Stimulated activated memory B cell treated with anti-CD40 and anti-IgM and Interleukin-4, amounts not matched to agents 10 μg/mL and 1 μg/mL and 100 μg/mL, for 72 hours (primary cell): ENCODE data around the gene SEPTIN5.

Source experiments
- ATAC-seq: fragments of 150-1000 bp; cut with Tn5 transposase; 2 replicates; pipeline ENCODE4 v1.10.0; 2021
- H3K27ac Mint-ChIP-seq: one replicate; pipeline ENCODE4 v1.8.0; 2022; ENCODE audit warnings: mild to moderate bottlenecking, mixed read lengths
- H3K27me3 Mint-ChIP-seq: one replicate; pipeline ENCODE4 v1.8.0; 2022; ENCODE audit warnings: mixed read lengths
- H3K36me3 Mint-ChIP-seq: one replicate; pipeline ENCODE4 v1.8.0; 2022; ENCODE audit warnings: mixed read lengths
- H3K4me1 Mint-ChIP-seq: one replicate; pipeline ENCODE4 v1.8.0; 2022; ENCODE audit warnings: mixed read lengths
- H3K4me3 Mint-ChIP-seq: one replicate; pipeline ENCODE4 v1.8.0; 2022; ENCODE audit warnings: mild to moderate bottlenecking, moderate library complexity, mixed read lengths
- H3K9me3 Mint-ChIP-seq: one replicate; pipeline ENCODE4 v1.8.0; 2022; ENCODE audit warnings: mixed read lengths

Gene SEPTIN5

DNA sequence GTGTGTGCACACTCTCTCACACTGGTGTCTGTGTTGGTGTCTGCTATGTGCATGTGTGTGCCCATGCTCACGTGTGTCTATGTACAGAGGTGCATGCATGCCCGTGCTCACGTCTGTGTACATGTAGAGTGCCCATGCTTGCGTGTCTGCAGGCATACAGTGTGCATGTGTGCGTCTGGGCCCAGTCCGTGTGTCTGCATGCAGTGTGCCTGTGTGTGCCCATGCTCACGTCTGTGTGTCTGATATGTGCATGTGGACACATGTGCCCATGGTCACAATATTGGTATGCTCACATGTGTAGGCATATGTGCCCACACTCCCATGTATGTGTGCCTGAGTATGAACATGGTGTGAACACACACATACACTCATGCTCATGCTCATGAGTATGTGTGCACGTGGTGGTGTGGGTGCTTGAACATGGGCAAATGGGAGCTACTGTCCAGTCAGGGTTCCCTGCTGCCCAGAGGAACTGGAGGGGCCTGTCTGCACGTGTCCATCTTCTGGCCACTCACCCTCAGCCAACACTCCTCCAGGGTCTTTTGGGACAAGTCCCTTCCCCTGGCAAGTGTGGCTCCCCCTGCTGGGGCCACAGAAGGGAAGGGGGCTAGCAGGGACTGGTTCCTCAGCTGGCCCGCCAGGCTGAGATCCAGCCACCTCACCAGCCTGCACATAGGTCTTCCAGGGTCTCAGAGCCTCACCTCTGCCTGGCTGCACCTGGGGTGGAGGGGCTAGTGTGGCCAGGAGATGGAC is 39.0 kb downstream of the SEPTIN5 start:
- Mint-ChIP-seq H3K4me1 (peaks cover 24% of the 10 kb centered on the region), H3K4me3 (no peak overlapping the region), H3K9me3 (no peaks in the 10 kb centered on the region), H3K27me3 (peaks cover 78% of the 10 kb centered on the region), H3K27ac (no peak overlapping the region), H3K36me3 (no peaks in the 10 kb centered on the region)
- ATAC-seq, result no peak

DNA sequence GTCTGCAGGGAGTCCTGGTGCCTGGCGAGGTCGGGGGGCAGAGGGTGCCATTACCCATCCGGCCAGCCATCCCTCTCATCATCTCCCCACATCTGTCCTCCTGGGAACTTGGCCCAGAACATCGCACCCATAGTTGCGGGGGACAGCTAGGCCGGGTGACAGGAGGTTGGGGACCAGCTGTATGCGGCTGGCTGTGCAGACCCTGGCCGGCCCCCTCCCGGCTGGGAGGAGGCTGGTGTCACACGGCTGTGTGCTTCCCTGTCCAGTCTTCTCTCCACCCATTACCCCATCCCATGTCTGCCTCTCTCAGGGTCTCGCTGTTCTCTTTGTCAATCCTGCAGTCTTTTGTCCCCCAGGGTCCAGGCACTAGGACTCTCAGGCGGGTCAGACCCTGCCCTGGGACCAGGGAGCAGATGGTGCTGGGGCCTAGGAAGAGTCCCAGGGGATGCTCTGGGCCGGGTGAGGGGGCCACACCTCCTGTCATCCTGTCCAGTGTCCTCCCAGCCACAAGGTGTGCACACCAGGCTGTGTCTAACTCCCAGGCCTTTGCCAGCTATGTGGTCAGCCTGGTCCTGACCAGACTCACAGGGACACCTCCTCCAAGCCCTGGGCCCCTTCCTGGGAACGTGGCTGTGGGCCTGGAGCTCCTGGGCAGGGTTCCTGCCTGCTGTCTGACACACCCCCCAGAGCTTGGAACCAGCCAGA is 39.8 kb downstream of the SEPTIN5 start:
- no peak overlapping the region for H3K4me3 Mint-ChIP-seq
- no peaks in the 10 kb centered on the region for H3K36me3 Mint-ChIP-seq
- H3K9me3 Mint-ChIP-seq, result no peaks in the 10 kb centered on the region
- ATAC-seq, result no peak
- peaks cover 27% of the 10 kb centered on the region for H3K4me1 Mint-ChIP-seq
- peaks cover 87% of the 10 kb centered on the region for H3K27me3 Mint-ChIP-seq
- H3K27ac Mint-ChIP-seq, result no peak overlapping the region

DNA sequence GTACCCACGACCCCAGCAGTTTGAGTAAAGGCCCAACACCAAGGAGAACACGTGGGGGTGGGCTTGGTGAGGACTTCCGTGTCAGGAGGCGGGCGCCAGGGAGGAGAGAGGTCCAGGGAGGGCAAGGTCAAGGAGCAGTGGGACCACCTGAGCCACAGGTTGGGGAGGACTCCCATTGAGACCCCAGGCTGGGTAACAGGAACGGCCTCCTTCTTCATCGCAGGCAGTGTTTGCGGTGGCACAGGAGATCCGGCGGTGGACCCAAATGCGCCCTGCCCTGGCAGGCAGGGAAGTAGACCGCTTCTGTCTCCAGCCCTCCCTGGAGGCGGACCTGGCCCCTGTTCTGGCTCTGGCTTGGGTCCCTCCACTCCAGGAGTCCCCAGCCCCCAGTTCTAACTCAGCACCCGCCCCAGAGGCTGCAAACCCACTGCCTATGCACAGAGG is 40.4 kb downstream of the SEPTIN5 start:
- peaks cover 93% of the 10 kb centered on the region for H3K27me3 Mint-ChIP-seq
- peaks cover 33% of the 10 kb centered on the region for H3K4me1 Mint-ChIP-seq
- H3K4me3 Mint-ChIP-seq, result no peak overlapping the region
- H3K36me3 Mint-ChIP-seq, result no peaks in the 10 kb centered on the region
- no peaks in the 10 kb centered on the region for H3K9me3 Mint-ChIP-seq
- no peak overlapping the region for H3K27ac Mint-ChIP-seq
- ATAC-seq, result no peak

DNA sequence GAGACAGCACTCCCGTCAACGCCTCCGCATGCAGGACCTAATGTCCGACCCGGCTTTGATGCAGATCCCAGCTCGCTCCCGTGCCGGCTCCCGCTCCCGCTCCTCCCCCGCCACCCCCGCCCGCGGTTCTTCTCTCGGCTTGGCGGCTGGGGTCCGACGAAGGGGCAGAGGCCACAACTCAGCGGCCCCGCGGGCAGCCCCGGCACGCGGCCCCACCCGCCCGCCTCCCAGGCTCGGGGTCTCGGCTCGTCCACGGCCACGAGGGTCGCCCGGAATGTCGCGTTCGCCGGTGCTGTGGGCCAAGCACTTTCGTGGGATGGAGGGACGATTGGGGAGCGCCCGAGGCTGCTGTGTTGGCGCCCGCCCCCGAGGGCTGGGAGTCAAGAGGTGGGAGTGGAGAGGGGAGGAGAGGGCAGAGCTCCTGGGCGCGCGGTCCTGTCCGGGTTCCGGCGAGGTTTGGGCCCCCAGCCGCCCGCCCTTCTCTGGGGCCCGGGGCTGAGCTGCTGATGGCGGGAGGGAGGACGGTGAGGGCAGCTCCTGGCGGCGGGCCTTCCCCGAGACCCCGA is 40.9 kb downstream of the SEPTIN5 start:
- Mint-ChIP-seq H3K9me3 (no peaks in the 10 kb centered on the region), H3K4me3 (no peak overlapping the region)

DNA sequence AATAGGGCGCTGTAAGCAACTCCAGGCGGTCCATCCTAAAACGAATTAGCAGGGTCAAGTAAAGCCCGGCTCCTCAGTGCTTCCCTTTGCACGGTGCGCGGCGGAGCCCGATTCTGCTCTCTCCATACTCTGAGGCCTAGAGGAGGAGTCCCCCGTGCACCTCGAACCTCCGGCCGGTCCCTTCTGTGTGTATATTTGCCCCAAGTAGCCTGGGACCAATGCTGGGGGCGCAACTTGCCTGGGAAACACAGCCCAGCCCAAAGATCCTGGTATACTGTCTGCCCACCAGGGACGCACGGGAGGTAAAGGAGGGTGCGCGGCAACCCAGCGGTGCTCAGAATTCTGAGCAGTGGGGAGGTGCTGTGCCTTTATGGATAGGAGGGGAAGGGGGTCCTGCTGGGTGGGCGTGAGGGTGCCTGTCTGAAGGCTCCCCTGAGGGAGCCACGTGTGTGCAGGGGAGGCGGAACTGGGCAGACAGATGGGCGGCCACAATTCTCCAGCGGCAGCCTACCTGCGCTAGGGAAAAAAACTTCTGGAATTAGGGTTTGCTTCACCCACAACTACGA is 41.5 kb downstream of the SEPTIN5 start:
- ATAC-seq, result no peak
- Mint-ChIP-seq H3K36me3 (peaks cover 6% of the 10 kb centered on the region), H3K4me1 (peaks cover 41% of the 10 kb centered on the region), H3K27me3 (peaks cover 98% of the 10 kb centered on the region), H3K27ac (no peak overlapping the region), H3K4me3 (peak overlapping the region; percentile 46), H3K9me3 (no peaks in the 10 kb centered on the region)

More for the DNA sequence above, 40.9 kb downstream of the SEPTIN5 start:
- peaks cover 3% of the 10 kb centered on the region for H3K36me3 Mint-ChIP-seq
- peaks cover 38% of the 10 kb centered on the region for H3K4me1 Mint-ChIP-seq
- H3K27me3 Mint-ChIP-seq, result peaks cover 98% of the 10 kb centered on the region
- no peak overlapping the region for H3K27ac Mint-ChIP-seq
- ATAC-seq, result no peak

DNA sequence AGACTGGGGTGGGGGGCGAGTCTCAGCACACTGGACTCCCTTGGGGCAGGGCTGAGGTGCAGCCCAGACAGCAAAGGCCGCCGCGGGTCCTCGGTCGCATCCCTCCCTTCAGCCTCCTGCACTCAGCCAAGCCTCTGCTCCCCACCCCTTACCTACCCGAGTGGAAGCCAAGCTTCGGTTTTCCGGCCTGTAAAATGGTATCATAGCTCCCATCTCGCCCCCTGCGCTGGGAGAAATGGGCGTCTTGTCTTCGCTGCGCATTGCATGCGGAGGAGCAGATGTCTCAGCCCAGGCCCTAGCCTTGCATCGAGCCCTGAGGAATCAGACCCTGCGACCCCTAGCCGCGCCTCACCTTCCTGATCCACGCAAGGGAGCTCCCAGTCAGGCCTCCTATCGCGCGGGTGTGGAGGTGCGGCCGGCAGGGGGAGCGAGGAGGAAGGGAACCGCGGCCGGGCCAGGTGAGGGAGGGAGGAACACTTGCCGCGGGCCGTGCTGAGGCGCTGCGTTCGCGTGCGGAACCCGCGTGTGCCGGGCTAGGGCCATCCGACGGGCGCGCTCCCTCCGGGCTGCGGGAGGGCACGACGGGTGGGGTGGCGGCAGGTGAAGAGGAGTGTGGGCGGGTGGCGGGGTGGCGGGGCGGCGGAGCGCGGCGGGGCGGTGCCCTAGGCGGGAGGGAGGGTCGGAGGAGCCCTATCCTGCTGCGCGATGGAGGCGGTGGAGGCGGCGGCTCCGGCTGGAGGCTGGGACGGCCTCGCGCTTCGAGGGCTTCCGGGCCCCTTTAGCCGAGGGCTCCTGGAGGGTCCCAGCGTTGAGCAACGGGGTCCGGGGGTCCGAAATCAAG is 42.2 kb downstream of the SEPTIN5 start:
- ATAC-seq, result peak; percentile 37
- Mint-ChIP-seq H3K36me3 (peaks cover 6% of the 10 kb centered on the region), H3K27ac (no peak overlapping the region), H3K4me1 (peaks cover 41% of the 10 kb centered on the region), H3K9me3 (no peaks in the 10 kb centered on the region), H3K4me3 (peak overlapping the region; percentile 46), H3K27me3 (peaks cover 94% of the 10 kb centered on the region)

DNA sequence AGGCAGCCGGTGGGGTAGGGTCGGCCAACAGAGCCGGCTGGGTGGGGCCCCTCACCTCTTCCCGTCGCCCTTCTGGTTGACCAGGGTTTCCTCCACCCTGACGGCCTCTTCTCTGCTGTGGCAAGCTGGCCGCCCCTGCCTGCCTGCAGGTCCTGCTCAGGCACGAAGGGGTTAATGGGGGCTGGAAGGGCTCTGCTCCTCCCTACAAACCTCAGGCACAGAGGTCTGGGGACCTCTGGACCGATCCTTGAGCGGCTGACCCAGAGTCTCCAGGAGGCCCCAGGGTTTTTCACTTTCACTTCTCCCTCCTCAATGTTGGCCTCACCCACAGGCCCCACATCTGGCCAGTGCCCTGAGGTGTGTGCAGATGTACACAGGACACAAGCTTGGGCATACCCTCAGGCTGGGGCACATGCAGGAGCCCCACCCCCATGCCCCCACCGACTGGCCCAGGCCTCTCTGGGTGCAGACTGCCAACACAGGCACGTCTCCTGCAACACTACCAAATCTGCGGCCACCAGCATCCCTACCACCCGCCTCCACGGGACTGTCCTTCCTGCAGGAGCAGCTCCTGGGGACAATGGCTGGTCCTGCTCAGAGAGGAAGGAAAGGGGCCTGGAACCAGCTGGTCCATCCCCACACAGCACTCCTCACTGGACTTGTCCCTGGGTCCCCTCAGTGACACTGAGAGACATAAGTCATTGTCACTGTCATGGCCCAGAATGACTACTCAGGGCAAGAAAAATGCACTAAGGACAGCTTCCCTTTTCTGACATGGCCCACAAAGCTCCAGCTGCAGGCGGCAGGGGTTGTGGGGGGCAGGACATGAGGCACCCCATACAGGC is 43.1 kb downstream of the SEPTIN5 start:
- H3K4me1 Mint-ChIP-seq, result peaks cover 41% of the 10 kb centered on the region
- peak; percentile 61 for ATAC-seq
- H3K27ac Mint-ChIP-seq, result peak overlapping the region; percentile 8
- peak overlapping the region; percentile 69 for H3K4me3 Mint-ChIP-seq
- peaks cover 94% of the 10 kb centered on the region for H3K27me3 Mint-ChIP-seq
- no peaks in the 10 kb centered on the region for H3K9me3 Mint-ChIP-seq
- H3K36me3 Mint-ChIP-seq, result peaks cover 6% of the 10 kb centered on the region

DNA sequence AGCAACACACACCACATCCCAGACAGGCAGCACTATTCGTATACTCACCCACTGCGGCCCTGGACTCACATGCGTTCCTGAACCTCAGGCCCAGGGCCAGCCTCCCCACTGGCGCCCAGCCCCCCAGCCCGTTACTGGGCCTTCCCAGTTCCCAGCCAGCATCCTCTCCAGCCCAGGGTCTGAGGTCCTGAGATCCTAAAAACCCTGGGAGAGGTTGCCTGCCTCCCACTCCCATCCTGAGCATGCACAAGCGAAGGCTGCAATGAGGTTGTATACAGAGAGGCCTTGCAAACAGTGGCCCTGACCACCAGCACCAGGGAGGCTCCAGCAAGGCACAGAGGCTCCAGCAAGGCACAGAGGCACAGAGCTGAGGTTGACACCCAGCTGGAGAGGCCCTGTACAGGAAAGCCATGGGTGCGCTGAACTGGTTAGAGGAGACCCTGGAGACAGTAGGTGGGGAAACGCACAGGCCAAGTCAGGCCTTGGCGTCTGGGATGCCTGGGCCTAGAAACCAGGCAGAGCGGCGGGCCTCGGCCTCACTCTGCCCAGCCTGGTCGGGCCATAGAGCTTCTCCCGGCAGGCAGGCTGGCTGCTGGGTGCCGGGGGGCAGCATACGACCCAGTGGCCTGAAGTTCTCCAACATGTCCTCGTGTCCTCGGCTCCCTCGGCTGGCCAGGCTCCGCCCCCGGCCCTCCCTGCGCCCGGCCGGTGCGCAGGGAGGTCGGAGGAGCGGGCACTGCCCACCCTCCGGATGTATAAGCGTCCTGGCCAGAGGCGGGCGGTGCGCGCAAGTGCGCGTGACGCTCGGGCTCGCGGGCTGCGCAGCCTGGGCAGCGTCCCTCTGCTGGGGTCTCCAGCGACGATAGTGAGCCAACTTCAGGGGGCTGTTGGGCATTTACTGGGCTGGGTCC is 43.9 kb downstream of the SEPTIN5 start:
- Mint-ChIP-seq H3K27ac (no peak overlapping the region), H3K9me3 (no peaks in the 10 kb centered on the region), H3K4me3 (no peak overlapping the region), H3K36me3 (peaks cover 6% of the 10 kb centered on the region), H3K27me3 (peaks cover 94% of the 10 kb centered on the region), H3K4me1 (peaks cover 41% of the 10 kb centered on the region)
- no peak for ATAC-seq

DNA sequence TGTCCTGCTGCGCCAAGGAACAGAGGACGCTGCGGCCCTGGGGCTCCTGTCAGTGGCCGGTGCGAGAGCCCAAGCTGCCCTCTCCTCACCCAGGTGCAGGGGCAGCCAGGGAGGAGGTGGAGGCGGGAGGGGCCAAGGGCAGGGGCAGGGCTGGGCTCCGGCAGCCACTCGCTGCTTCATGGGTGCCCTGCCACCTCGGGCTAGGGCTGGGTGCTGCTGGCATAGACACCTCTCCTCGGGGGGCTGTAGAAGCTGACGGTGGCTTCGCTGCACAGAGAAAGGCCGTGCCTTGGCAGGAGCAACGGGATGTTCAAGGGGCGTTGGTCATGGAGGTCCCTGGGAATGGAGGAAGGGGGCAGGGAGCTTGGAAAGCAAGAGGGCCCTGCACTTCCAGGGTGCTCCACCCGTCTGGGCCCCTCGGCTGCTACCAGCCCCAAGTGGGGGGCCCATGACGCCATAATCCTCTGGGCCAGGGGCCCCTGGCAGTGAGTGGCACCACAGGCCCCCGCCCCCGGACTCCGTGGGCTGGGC is 44.7 kb downstream of the SEPTIN5 start:
- no peak for ATAC-seq
- H3K4me1 Mint-ChIP-seq, result peaks cover 41% of the 10 kb centered on the region
- no peak overlapping the region for H3K27ac Mint-ChIP-seq
- no peaks in the 10 kb centered on the region for H3K9me3 Mint-ChIP-seq
- peak overlapping the region; percentile 42 for H3K4me3 Mint-ChIP-seq
- H3K36me3 Mint-ChIP-seq, result peaks cover 6% of the 10 kb centered on the region
- peaks cover 94% of the 10 kb centered on the region for H3K27me3 Mint-ChIP-seq

DNA sequence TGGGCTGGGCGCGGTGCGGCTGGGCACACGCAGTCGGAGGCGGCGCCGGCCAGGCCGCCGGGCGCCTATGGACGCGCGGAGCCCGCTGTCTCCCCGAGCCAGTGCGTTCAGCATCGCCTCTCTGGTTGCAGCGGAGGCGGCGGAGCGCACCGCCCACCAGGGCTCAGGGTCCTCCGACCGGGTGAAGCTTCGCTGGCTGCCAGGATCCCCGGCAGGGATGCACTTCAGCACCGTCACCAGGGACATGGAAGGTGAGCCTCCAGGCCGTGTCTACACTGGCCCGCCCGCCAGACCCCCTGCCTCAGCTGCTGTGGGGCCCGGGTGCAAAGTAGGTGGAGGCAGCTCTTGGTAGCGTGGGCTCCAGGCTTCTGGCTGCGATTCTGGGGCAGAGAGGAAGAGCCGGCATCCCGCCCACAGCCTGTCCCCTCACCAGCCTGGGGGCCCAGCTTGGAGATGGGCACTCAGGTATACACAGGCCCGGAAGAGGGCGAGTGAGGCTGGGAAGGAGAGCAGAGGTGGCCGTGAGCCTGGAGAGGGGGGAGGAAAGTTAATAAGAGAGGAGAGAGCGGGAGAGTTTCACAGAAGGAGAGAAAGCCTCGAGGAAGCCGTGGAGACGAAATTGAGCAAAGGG is 45.2 kb downstream of the SEPTIN5 start:
- ATAC-seq, result no peak
- Mint-ChIP-seq H3K4me3 (peak overlapping the region; percentile 85), H3K9me3 (no peaks in the 10 kb centered on the region), H3K27ac (no peak overlapping the region), H3K27me3 (peaks cover 94% of the 10 kb centered on the region), H3K4me1 (peaks cover 41% of the 10 kb centered on the region), H3K36me3 (peaks cover 6% of the 10 kb centered on the region)

DNA sequence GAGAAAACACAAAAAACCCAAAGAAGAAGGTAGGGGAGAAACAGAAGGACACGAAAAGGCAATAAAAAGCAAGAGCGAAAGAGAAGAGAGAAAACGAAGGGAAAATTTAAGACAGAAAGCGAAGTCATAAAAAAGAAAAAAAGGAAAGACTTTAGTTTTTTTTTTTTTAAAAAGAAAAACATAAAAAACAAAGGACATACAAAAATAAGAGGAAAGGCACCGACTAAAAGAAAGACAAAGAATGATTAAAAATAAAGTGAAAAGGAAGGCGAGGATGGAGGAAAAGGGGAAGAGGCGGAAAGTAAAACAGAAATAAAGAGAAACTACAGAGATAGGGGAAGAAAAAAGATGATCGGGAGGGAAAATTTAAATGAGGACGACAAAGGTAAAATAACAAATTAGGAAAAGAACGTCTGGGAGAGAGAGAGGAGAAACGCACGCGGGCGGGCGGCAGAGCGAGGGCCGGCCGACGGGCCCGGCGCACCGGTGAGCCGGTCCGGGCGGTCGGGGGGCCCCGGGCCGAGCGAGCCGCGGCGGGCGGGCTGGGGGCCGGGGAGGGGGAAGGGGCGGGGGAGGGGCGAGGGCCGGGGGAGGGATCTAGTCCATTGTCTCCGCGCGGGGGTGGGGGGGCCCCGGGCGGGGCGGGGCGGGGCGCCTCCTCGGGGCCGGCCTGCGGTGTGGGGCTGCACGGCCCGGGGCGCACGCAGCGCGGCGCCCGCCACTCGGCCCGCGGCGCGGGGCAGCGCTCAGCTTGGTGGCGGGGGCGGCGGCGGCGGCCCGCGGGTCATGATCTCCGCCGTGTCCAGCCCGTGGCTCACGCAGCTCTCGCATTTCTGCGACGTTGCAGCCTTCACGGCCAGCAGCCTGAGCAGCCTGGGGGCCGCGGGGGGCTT is 46.0 kb downstream of the SEPTIN5 start, which contains the start of gene TBX1:
Gene TBX1 (plus strand): TSS at position 721 of the 893 bp plus-strand sequence. CDS start 66 bp downstream, at position 787.
- ATAC-seq, result no peak
- Mint-ChIP-seq H3K27ac (no peak within 1 kb of the TSS), H3K4me1 (peaks cover 41% of the 10 kb centered on the region), H3K9me3 (no peaks in the 10 kb centered on the region), H3K27me3 (peaks cover 94% of the 10 kb centered on the region), H3K4me3 (peak within 1 kb of the TSS; percentile 85), H3K36me3 (peaks cover 6% of the 10 kb centered on the region)
